ENCODE measurements around the gene BACH2.

GRCh38 chr6:90247262-90247661 lies 49.4 kb downstream of the BACH2 start:
- TF ChIP-seq POLR2AphosphoS5 (IDR thresholded peaks at IDR 0.05; ENCODE audit: low read depth, low read length) (0 out of 2 replicates have a peak, but pooled peaks have one; percentile 46), TAF1 (IDR thresholded peaks at IDR 0.05; ENCODE audit: borderline replicate concordance, insufficient read depth, low read length) (no peak)

Measured in PFSK-1 (cell line).